Measurements from ENCODE around the gene PSKH1.
"Not testable (repeated sequence)": the region's sequence is repeated elsewhere in the genome, so short reads cannot be mapped to it uniquely, and the experiment has no call there.

PSKH1 gene

DNA sequence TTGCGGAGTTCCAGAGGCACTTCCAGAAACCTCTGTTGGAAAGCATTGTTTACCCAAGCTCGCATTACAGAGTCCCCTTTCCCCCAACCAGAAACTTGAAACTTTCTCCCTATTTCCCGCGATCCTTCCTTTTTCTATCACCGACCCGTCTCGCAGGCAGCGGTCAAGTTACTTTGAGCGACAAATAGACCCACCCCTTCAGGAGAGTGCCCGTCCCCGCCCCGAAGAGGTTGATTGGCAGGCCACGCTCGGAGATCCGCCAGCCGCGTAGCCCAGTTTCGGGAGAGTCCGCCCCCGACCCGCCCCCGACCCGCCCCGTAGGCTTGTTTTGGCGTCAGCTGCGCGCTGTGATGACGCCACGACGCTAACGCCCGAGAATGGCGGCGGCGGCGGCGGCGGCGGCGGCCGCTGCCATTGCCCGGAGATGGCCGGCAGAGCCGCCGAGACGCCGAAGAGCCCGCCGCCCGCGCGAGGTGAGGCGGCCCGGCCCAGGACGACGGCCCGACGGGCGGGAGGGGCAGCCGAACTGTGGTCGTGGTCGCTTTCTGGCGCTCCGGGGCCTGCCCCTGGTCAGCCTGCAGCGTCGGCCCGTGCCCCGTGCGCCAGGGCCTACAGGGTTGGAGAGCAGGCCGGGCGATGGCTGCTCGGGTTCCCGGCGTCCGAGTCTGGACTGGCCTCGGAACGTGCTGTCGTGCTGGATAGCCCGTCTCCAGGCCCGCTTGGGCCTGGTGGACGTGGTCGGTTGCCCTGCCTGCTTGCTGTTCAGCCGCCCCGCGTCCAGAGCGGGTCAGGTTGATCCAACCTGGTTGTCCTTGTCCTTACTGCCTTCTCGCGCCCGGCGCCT is at the start of gene PSKH1:
PSKH1 (plus strand) TSS at position 356 of the 844 bp plus-strand sequence. CDS start 15,496 bp downstream, outside the sequence.
- DNase-seq (ENCODE audit: low spot score) = peak; percentile 99

- DNase-seq (ENCODE audit: low spot score) = peak; percentile 57
Observed at GRCh38 chr16:67843343-67843765, 49.7 kb upstream of the PSKH1 start.

GRCh38 chr16:67844497-67844896 is 48.6 kb upstream of the PSKH1 start:
- DNase-seq (ENCODE audit: low spot score) = peak; percentile 60

DNA sequence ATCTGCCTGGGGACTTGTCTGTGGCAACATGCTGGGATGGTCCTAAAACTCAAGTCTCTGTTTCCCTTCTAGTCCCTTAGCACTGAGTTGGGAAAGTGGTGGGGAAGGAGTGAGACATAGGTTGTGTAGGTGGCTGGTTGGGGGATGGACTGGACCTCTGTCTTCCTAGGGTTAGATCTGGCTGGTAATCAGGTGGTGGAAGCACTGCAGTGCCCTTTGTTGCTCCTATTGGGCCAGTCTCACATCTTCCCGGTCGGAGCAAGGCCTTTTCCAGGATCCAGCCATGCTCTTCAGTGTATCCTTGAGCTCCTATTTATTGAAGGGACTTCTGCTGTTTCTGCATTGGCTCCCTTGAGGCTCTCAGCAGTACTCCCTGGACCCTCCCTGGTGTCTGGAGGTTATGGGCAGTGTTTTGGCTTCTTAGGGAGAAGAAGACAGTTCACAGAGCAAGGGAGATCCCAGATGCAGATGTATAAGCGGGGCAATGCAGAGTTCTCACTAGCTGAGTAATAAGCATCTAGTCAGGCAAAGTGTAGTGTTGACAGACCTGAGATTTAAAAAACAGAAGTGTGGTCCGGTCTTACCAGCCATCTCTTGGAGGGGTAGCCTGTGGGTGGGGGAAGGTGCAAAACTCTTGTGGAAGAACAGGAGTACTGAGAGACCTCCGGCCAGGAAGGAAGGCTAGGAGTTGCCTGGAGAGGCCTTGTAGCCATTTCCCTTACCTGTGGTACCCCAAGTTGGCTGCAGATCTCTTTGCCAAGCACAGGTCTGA is 47.6 kb upstream of the PSKH1 start:
- DNase-seq (ENCODE audit: low spot score) = no peak

DNA sequence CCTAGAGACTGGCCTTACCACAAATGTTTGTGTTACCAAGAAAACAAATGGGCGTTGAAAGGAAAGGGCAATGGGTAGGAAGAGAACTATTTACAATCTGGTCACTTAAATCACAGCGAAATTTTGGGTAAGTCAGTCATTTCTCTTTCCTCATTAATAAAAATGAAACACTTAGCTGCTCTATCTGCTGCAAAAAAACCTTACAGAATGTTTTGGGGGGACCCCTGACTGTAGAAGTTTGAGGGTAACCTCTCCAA is 47.1 kb upstream of the PSKH1 start:
- no peak for DNase-seq (ENCODE audit: low spot score)

- DNase-seq (ENCODE audit: low spot score) = peak; percentile 94
Observed at GRCh38 chr16:67846320-67847063, 46.6 kb upstream of the PSKH1 start, which contains the start of gene NUTF2. Gene NUTF2 (plus strand): TSS chr16:67846933. CDS start chr16:67865131, 18,198 bp downstream.

DNA sequence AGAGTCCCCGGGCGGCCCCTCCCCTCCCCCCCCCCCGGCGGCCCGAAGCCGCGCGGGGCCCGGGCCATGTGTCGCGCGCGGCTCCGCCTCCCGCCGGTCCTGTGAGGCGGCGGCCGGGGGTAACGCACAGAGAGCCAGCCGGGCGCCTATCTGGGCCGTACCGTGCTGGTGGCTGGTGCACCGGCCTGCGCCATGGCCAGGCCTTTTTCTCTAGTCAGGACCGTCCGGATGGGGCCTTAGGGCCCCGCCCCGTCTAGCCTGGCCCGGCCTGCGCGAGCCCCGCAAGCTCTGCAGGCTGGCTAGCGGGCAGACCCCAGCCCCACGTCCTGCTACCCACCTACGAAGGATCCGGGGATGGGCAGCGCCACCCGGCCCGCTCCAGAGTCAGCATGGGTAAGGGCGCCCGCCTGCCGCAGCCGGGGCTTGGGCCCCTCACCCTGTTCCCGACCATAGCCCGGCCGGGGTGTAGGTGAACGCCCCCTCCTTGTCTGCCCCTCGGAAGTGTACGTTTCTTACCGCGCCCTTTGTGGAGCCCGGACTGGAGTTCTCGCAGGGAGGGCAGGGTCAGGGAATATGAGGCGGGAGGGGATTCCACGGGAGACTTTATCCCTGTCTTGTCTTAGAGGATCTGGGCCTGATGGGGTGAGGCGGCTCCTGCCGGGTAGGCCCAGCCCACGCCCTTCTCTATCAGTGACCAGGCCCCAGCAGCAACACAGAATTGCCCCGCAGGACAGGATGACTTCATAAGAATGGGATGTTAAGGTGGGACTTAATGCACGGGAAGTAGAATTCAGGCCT is 45.8 kb upstream of the PSKH1 start, which contains the start of gene CENPT:
CENPT (minus strand) TSS at position 630 of the 798 bp plus-strand sequence. CDS start 13,834 bp downstream, outside the sequence.
- DNase-seq (ENCODE audit: low spot score) = peak; percentile 79

DNA sequence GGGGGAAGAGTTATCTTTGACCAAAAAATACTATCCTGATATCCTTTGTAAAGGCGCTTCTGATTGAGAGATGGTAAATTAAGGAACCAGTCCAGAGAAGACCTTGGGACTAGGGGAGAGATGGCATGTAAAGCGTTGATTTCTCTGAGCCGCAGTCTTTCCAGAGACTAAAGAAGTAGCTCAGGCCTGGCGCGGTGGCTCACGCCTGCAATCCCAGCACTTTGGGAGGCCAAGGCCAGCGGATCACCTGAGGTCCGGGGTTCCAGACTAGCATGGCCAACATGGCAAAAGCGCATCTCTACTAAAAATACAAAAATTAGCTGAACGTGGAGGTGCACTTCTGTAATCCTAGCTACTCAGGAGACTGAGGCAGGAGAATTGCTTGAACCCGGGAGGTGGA is 44.9 kb upstream of the PSKH1 start:
- DNase-seq (ENCODE audit: low spot score) = no peak

GRCh38 chr16:67853670-67854069 is 39.4 kb upstream of the PSKH1 start:
- DNase-seq (ENCODE audit: low spot score) = no peak

- DNase-seq (ENCODE audit: low spot score) = no peak
Observed at GRCh38 chr16:67855789-67856188, 37.3 kb upstream of the PSKH1 start.

- DNase-seq (ENCODE audit: low spot score) = no peak
Observed at GRCh38 chr16:67856927-67857546, 36.0 kb upstream of the PSKH1 start.

- peak; percentile 94 for DNase-seq (ENCODE audit: low spot score)
Observed at GRCh38 chr16:67857547-67858233, 35.4 kb upstream of the PSKH1 start.

DNA sequence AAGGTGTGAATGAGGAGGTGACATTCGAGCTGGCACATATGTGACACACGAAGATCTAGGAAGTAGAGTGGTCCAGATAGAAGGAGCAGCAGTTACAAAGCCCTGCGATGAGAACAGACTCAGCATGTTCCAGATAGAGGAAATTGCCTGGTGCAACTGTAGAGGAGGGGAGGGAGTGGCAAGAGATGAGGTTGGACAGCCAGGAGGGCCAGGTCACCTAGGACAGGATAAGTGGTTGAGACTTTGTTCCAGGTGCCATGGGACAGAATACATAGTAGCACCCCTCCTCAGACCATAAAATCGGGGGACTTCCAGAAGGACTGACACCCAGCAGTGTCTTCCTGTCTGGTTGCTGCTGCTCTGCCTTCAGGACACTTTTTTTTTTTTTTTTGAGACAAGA is 34.6 kb upstream of the PSKH1 start:
- DNase-seq (ENCODE audit: low spot score) = no peak

- DNase-seq (ENCODE audit: low spot score) = no peak
Observed at GRCh38 chr16:67860589-67861398, 32.3 kb upstream of the PSKH1 start.

GRCh38 chr16:67861877-67862276 is 31.2 kb upstream of the PSKH1 start:
- DNase-seq (ENCODE audit: low spot score) = no peak

- DNase-seq (ENCODE audit: low spot score) = peak; percentile 92
Observed at GRCh38 chr16:67862623-67863583, 30.2 kb upstream of the PSKH1 start.

DNA sequence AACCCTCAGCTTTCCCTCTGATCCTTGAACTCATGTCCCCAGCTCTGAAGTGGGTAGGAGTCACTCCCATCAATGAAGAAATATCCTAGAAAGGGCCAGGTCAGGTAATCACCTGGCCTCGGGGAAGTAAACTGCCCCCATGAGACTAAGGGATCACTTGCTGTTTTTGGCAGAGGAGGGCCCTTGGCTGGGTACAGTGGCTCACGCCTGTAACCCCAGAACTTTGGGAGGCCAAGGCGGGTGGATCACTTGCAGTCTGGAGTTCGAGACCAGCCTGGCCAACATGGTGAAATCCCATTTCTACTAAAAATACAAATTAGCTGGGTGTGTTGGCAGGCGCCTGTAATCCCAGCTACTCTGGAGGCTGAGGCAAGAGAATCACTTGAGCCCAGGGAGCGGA is 29.0 kb upstream of the PSKH1 start:
- not testable (repeated sequence) for DNase-seq (ENCODE audit: low spot score)

DNA sequence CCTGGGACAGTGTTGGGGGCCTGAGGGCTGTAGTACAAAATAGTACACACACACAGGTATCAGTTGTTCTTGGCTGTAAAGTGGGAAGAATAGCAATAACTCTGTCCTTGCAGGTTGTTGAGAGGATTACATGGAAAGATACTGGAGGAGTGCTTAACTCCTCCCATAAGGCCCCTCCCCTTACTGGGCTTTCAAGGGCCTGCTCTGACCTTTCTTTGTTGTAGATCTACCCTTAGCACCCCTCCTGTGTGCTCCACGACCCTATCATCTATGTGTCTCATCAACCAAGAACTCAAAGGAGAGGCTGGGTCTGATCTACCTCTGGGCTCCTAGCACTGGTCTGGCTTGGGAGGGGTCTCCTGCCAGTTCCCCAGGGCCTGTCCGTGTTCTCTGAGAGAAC is 28.5 kb upstream of the PSKH1 start:
- DNase-seq (ENCODE audit: low spot score) = no peak
